Measurements from ENCODE around the gene CFAP68. TPM values are rescaled to one million over a fixed set of nuclear protein-coding genes. Genes with fewer than 3 reads are reported as not detected.

CFAP68 gene
- total and polyA plus RNA-seq, 2 of the 8 experiments (the other 6 are each of a cell fraction or from before 2014, with no cell fraction given) = 21.4 to 43.1 TPM

DNA sequence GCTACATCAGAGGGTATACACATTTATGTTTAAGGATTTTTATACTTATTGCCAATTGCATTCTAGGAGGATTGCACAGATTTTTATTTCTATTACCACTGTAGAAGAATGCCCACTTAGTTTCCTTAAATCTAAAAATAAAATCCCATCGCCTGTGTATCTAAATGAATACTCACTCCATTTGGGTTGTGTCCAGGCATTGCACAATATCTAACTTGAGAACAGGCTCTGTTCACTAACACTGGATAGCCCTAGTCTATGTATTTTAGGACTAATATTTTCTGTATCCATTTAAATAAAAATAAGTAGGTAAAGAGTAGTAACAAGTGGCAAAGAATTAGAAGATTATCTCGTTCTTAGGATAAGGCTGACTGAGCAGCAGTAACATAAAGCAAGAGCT is 43.5 kb downstream of the CFAP68 start:
- POLR2A ChIA-PET (ENCODE audit: partially characterized antibody) = interaction anchor here (1.5 kb wide), 1 partner anchor 43 kb away, joined by 3 read pairs; no protein-coding TSS in a partner anchor
- Histone ChIP-seq H3K4me3 (ENCODE audit: extremely low read depth in 1 of 4, insufficient read depth in 2 of 4, low read depth in 3 of 4, low read length in 4 of 4) (no peak overlapping the region), H2BK12ac (ENCODE audit: low read depth, low read length) (no peak overlapping the region), H3K56ac (replicated peaks; ENCODE audit: insufficient read length, low read depth, low read length) (no peak overlapping the region), H4K5ac (ENCODE audit: insufficient read length, low read depth, low read length) (no peak overlapping the region), H3K27me3 (replicated peaks in 1 of 4; ENCODE audit: control insufficient read depth in 3 of 4, extremely low read depth in 1 of 4, insufficient read depth in 3 of 4, low read length in 3 of 4) (no peaks in the 10 kb centered on the region; a peak in 1 of 7 replicates), H3K4me1 (replicated peaks in 1 of 4; ENCODE audit: control insufficient read depth in 3 of 4, insufficient read depth in 4 of 4, low read length in 3 of 4) (peaks cover 0 to 16% (median 6%) of the 10 kb centered on the region in 4 experiments; a peak in 6 of 7 replicates), H3K79me2 (ENCODE audit: control insufficient read depth in 1 of 2, insufficient read depth in 2 of 2, low read length in 2 of 2) (no peaks in the 10 kb centered on the region), H3K23me2 (ENCODE audit: low read depth, low read length) (peaks cover 3% of the 10 kb centered on the region; the same call in 1 of the 2 replicates), H3K36me3 (ENCODE audit: control insufficient read depth in 2 of 4, insufficient read depth in 4 of 4, low read length in 3 of 4) (no peaks in the 10 kb centered on the region), H2BK5ac (ENCODE audit: low read depth, low read length) (no peak overlapping the region), H3K18ac (ENCODE audit: extremely low read depth, low read length) (no peak overlapping the region), H4K91ac (replicated peaks; ENCODE audit: insufficient read length, low read length) (no peak overlapping the region), H3K14ac (ENCODE audit: insufficient read length) (no peak overlapping the region), H2AK5ac (ENCODE audit: low read depth, low read length) (no peak overlapping the region), H2BK15ac (ENCODE audit: low read length) (no peak overlapping the region), H3K4me2 (ENCODE audit: insufficient read depth in 1 of 2, low read depth in 2 of 2, low read length in 2 of 2) (no peak overlapping the region), H3K23ac (ENCODE audit: insufficient read length) (no peak overlapping the region), H4K20me1 (replicated peaks in 1 of 2; ENCODE audit: control insufficient read depth in 1 of 2, insufficient read depth in 2 of 2, low read length in 2 of 2) (no peaks in the 10 kb centered on the region), H3K9me3 (ENCODE audit: insufficient read depth in 2 of 2, low read depth in 1 of 2, low read length in 1 of 2) (no peaks in the 10 kb centered on the region), H3K27ac (ENCODE audit: low read depth, low read length) (no peak overlapping the region), H3K9ac (replicated peaks in 1 of 4; ENCODE audit: extremely low read depth in 1 of 4, low read depth in 3 of 4, low read length in 3 of 4) (no peak overlapping the region), H3K79me1 (ENCODE audit: low read depth, low read length) (no peaks in the 10 kb centered on the region), H2BK120ac (replicated peaks; ENCODE audit: low read depth, low read length) (no peak overlapping the region), H4K8ac (ENCODE audit: extremely low read depth, insufficient read depth, low read length) (no peak overlapping the region), H2BK20ac (ENCODE audit: low read length) (no peak overlapping the region), H2AFZ (ENCODE audit: low read length) (no peak overlapping the region), H3K4ac (replicated peaks; ENCODE audit: insufficient read length, low read depth, low read length) (no peak overlapping the region)
- DNase-seq (ENCODE audit: low read depth in 1 of 2, low spot score in 2 of 2) (no peak), FAIRE-seq (no peak)
- no peak for TF ChIP-seq RFX5 (IDR thresholded peaks at IDR 0.05; ENCODE audit: borderline replicate concordance, low read depth, low read length)
- peak; percentile 53; the same call in 1 of the 2 replicates for TF ChIP-seq CEBPB (IDR thresholded peaks at IDR 0.05; ENCODE audit: low read depth, low read length)
- no peak for TF ChIP-seq JUND (IDR thresholded peaks at IDR 0.05; ENCODE audit: low read length)
- no peak for TF ChIP-seq POU5F1 (IDR thresholded peaks at IDR 0.05; ENCODE audit: low read depth, low read length)
- no peak for TF ChIP-seq ATF2 (IDR thresholded peaks at IDR 0.05; ENCODE audit: low read length)
- TF ChIP-seq FOSL1 (IDR thresholded peaks at IDR 0.05; ENCODE audit: insufficient read depth, low read depth, low read length) = no peak
- TF ChIP-seq SP2 (IDR thresholded peaks at IDR 0.05; ENCODE audit: low read length) = no peak
- no peak for TF ChIP-seq CBX8 (IDR thresholded peaks at IDR 0.05; ENCODE audit: borderline replicate concordance, low read depth, low read length)
- no peak for TF ChIP-seq RBBP5 (IDR thresholded peaks at IDR 0.05; ENCODE audit: borderline replicate concordance, low read depth, low read length)
- CTCF ChIA-PET (ENCODE audit: partially characterized antibody) = interaction anchor here (1.4 to 25.5 kb wide), 2 partner anchors 9 to 57 kb away, joined by 4 to 565 read pairs; no protein-coding TSS in a partner anchor
- WGBS, 2 experiments (ENCODE audit: extremely low coverage in 1 of 2, insufficient coverage in 1 of 2, insufficient read length in 1 of 2, insufficient replicate concordance in 2 of 2, low coverage in 1 of 2, low lambda C conversion rate in 2 of 2, missing lambda C conversion rate in 1 of 2) = 90% methylated on average over 2 of the region's 2 CpGs; no CpG with 5 or more reads in 1 of the 2 experiments
